Activated B cell treated with CpG ODN at 0.5 μM for 24 hours (primary cell): ENCODE data around the gene TENT4A. TPM values are rescaled to one million over a fixed set of nuclear protein-coding genes. Genes with fewer than 3 reads are reported as not detected.

Experiments used
- ATAC-seq: fragments of 200-7000 bp; cut with Tn5 transposase; one replicate; pipeline ENCODE4 v1.10.0; 2021; ENCODE audit warnings: low read depth, mild to moderate bottlenecking, moderate library complexity
- CTCF ChIA-PET: fragments of 350-600 bp; sonication (Branson Sonifier 250); formaldehyde crosslinking; loops from one replicate; lab custom pipeline; 2021; ENCODE audit warnings: antibody characterized with exemption; lab: Charles Lee
- POLR2A ChIA-PET: fragments of 350-600 bp; sonication (Branson Sonifier 250); formaldehyde crosslinking; loops from one replicate; lab custom pipeline; 2021; ENCODE audit warnings: antibody characterized with exemption; lab: Charles Lee
- DNase-seq: peaks from one replicate; pipeline ENCODE4 v3.0.0; 2022
- H3K27ac Mint-ChIP-seq: one replicate; pipeline ENCODE4 v1.8.0; 2020; ENCODE audit warnings: mixed read lengths
- H3K27me3 Mint-ChIP-seq: one replicate; pipeline ENCODE4 v1.8.0; 2021; ENCODE audit warnings: mixed read lengths
- H3K36me3 Mint-ChIP-seq: one replicate; pipeline ENCODE4 v1.8.0; 2021; ENCODE audit warnings: low read depth, mixed read lengths
- H3K4me1 Mint-ChIP-seq: one replicate; pipeline ENCODE4 v1.8.0; 2021; ENCODE audit warnings: mixed read lengths
- H3K4me3 Mint-ChIP-seq: one replicate; pipeline ENCODE4 v1.8.0; 2020; ENCODE audit warnings: mild to moderate bottlenecking, mixed read lengths
- H3K9me3 Mint-ChIP-seq: one replicate; pipeline ENCODE4 v1.8.0; 2020; ENCODE audit warnings: mixed read lengths
- CTCF ChIP-seq: fragments of 200-600 bp; IDR thresholded peaks from one replicate; pipeline ENCODE4 v1.8.0; 2022; ENCODE audit warnings: antibody characterized with exemption, mild to moderate bottlenecking
- intact Hi-C: fragments of 100-400 bp; cut with micrococcal nuclease; formaldehyde crosslinking; loops from one replicate; pipeline ENCODE4 v1.15.1; 2024
- total RNA-seq: library from RNA; stranded (reverse); gene quantifications from 2 replicates; pipeline ENCODE4 v1.2.3, GENCODE V29; 2022

The TENT4A gene
- total RNA-seq, 1 donor from 2014 or later: 51.2 TPM

DNA sequence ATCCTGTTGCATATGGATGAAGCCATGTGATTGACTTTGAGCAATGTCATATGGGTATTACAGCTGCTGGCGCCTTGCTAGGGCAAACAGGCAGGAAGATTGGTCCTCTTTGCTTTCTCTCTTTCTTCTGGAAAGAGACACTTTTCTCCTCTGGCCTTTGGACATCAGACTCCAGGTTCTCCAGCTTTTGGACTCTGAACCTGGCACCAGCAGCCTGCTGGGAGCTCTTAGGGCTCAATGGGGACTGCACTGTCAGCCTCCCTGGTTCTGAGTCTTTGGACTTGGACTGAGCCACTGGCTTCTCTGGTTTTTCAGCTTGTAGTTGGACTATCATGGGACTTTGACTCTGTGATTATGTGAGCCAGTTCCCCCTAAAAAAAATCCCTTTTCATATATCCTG lies 34.8 kb upstream of the TENT4A start:
- Mint-ChIP-seq H3K9me3 (no peaks in the 10 kb centered on the region), H3K4me3 (no peak overlapping the region), H3K27me3 (peaks cover 3% of the 10 kb centered on the region), H3K36me3 (peaks cover under 1% of the 10 kb centered on the region), H3K4me1 (no peaks in the 10 kb centered on the region), H3K27ac (no peak overlapping the region)
- DNase-seq (no peak), ATAC-seq (no peak)
- POLR2A ChIA-PET: no interaction called here
- CTCF ChIA-PET: no interaction called here
- no peak for TF ChIP-seq CTCF
- intact Hi-C loops: no loop called here

DNA sequence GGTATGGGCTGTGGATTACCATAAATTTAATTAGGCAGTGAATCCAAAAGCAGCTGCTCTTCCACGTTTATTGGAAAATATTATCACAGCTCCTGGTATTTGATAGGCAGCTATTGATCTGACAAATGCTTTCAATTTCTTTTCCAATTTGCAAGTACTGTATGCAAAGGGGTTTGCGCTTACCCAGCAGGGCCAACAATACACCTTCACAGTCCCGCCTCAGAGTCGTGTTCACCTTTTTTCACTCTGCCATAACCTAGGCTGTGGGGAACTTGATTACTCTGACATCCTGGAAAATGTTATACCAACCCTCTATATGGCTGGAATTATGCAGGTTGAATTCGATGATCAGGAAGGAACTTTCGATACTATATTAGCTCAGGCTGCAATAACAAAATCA lies 32.3 kb upstream of the TENT4A start:
- Mint-ChIP-seq H3K9me3 (no peaks in the 10 kb centered on the region), H3K27ac (no peak overlapping the region), H3K4me1 (no peaks in the 10 kb centered on the region), H3K4me3 (no peak overlapping the region), H3K36me3 (no peaks in the 10 kb centered on the region), H3K27me3 (peaks cover 24% of the 10 kb centered on the region)
- no peak for ATAC-seq
- CTCF ChIA-PET: no interaction called here
- DNase-seq: no peak
- intact Hi-C loops: no loop called here
- no peak for TF ChIP-seq CTCF
- POLR2A ChIA-PET: no interaction called here

DNA sequence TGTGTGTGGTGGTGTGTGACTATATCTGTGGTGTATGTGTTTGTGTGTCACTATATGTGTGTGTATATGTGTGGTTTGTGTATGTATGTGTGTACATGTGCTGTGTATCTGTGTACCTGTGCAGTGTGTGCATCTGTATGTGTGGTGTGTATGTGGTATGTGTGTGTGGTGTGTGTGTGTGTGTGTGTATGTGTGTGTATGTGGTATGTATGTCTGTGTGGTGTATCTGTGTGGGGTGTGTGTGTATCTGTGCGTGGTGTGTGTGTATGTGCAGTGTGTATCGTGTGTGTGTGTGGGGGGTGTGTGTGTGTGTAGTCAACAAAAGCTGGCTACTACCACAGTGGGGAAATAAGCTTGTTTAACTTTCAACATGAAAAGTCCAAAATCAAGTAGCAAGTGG lies 31.6 kb upstream of the TENT4A start:
- TF ChIP-seq CTCF: no peak
- Mint-ChIP-seq H3K27ac (no peak overlapping the region), H3K36me3 (no peaks in the 10 kb centered on the region), H3K27me3 (peaks cover 31% of the 10 kb centered on the region), H3K9me3 (no peaks in the 10 kb centered on the region), H3K4me3 (no peak overlapping the region), H3K4me1 (no peaks in the 10 kb centered on the region)
- DNase-seq (no peak), ATAC-seq (no peak)
- intact Hi-C loops: no loop called here
- CTCF ChIA-PET: interaction anchor here (0.7 kb wide), 1 partner anchor 64 kb away, joined by 3 read pairs; no protein-coding TSS in a partner anchor
- POLR2A ChIA-PET: no interaction called here

DNA sequence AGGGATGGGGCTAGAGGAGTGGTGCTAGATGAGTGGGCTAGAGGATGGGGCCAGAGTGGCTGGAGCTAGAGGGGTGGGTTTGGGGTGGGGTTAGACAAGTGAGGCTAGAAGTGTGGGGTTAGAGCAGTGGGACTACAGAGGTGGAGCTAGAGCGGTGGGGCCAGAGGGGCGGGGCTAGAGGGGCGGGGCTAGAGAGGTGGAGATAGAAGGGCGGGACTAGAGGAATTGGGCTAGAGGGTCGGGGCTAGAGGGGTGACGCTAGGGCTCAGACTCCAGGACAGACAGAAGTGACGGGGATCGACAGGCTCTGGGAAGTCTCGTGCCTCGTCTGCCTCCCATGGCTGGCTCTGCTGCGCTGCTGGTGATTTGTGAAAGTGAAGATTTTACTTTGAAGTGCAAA lies 31.0 kb upstream of the TENT4A start:
- TF ChIP-seq CTCF: no peak
- intact Hi-C loops: no loop called here
- no peaks in the 10 kb centered on the region for H3K9me3 Mint-ChIP-seq
- H3K27ac Mint-ChIP-seq: no peak overlapping the region
- H3K4me3 Mint-ChIP-seq: no peak overlapping the region
- no peak for DNase-seq
- H3K36me3 Mint-ChIP-seq: no peaks in the 10 kb centered on the region
- H3K4me1 Mint-ChIP-seq: peaks cover 2% of the 10 kb centered on the region
- no peak for ATAC-seq
- ChIA-PET POLR2A (no interaction called here), CTCF (interaction anchor here (0.7 kb wide), 1 partner anchor 63 kb away, joined by 3 read pairs; no protein-coding TSS in a partner anchor)
- H3K27me3 Mint-ChIP-seq: peaks cover 33% of the 10 kb centered on the region

DNA sequence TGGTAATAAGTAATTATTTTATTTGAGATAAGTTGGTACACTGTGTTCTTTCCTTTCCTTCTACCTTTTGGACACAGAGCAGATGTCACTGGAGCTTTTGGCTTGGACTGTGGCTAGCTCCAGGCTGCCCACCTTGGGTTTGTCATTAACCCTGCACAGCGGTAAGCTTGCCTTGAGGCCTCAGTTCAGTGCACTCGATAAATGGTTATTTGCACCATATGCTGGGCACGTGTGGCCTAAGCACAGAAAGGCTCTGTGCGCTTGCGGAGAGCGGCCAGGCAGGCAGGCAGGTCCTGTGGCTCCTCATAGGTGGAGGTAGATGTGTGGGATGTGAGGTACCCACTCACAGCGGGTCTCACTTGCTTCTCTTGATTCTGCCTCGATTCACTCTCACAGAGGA lies 30.0 kb upstream of the TENT4A start:
- no peak for TF ChIP-seq CTCF
- Mint-ChIP-seq H3K36me3 (no peaks in the 10 kb centered on the region), H3K27ac (no peak overlapping the region), H3K4me1 (peaks cover 2% of the 10 kb centered on the region), H3K9me3 (no peaks in the 10 kb centered on the region), H3K27me3 (peaks cover 37% of the 10 kb centered on the region), H3K4me3 (no peak overlapping the region)
- ATAC-seq: no peak
- ChIA-PET CTCF (no interaction called here), POLR2A (no interaction called here)
- no peak for DNase-seq
- intact Hi-C loops: no loop called here
